ENCODE data around the gene RPL13A. TPM values are rescaled to one million over a fixed set of nuclear protein-coding genes. Genes with fewer than 3 reads are reported as not detected.

RPL13A gene
- total RNA-seq, 1 donor from 2014 or later: 1,894 TPM

- DNase-seq (ENCODE audit: low spot score): no peak
These were observed 6.3 kb upstream of the RPL13A start for GRCh38 chr19:49481020-49481683.

- no peak for DNase-seq (ENCODE audit: low spot score)
These were observed 1.2 kb upstream of the RPL13A start for GRCh38 chr19:49486232-49486631.

- DNase-seq (ENCODE audit: low spot score): no peak
These were observed 615 bp upstream of the RPL13A start for GRCh38 chr19:49486710-49487276.

- DNase-seq (ENCODE audit: low spot score): no peak
These were observed 846 bp downstream of the RPL13A start for GRCh38 chr19:49488046-49488862.

- no peak for DNase-seq (ENCODE audit: low spot score)
These were observed 1.6 kb downstream of the RPL13A start for GRCh38 chr19:49488863-49489537.

- no peak for DNase-seq (ENCODE audit: low spot score)
These were observed 2.3 kb downstream of the RPL13A start for GRCh38 chr19:49489601-49490167.

GRCh38 chr19:49490287-49491029 is 3.0 kb downstream of the RPL13A start:
- no peak for DNase-seq (ENCODE audit: low spot score)

- DNase-seq (ENCODE audit: low spot score): no peak
These were observed 3.8 kb downstream of the RPL13A start for GRCh38 chr19:49491030-49491803.

- no peak for DNase-seq (ENCODE audit: low spot score)
These were observed 4.6 kb downstream of the RPL13A start for GRCh38 chr19:49491804-49492572.

GRCh38 chr19:49492573-49493405 is 5.4 kb downstream of the RPL13A start:
- no peak for DNase-seq (ENCODE audit: low spot score)

- no peak for DNase-seq (ENCODE audit: low spot score)
These were observed 9.2 kb downstream of the RPL13A start for GRCh38 chr19:49496574-49497008.

GRCh38 chr19:49497047-49497788 is 9.8 kb downstream of the RPL13A start:
- peak; percentile 69 for DNase-seq (ENCODE audit: low spot score)

- DNase-seq (ENCODE audit: low spot score): no peak
These were observed 10.3 kb downstream of the RPL13A start for GRCh38 chr19:49497789-49498103.

GRCh38 chr19:49498475-49498874 is 11.1 kb downstream of the RPL13A start:
- DNase-seq (ENCODE audit: low spot score): no peak

GRCh38 chr19:49499030-49499670 is 11.7 kb downstream of the RPL13A start:
- DNase-seq (ENCODE audit: low spot score): no peak

- DNase-seq (ENCODE audit: low spot score): peak; percentile 85
These were observed 15.6 kb downstream of the RPL13A start for GRCh38 chr19:49502866-49503581.

GRCh38 chr19:49503582-49503962 is 16.2 kb downstream of the RPL13A start:
- DNase-seq (ENCODE audit: low spot score): no peak
